ENCODE results near the gene TRIP13.

The TRIP13 gene

GRCh38 chr5:935510-936084 is 42.9 kb downstream of the TRIP13 start:
- no peaks in the 10 kb centered on the region for H3K9me3 ChIP-seq (ENCODE audit: control insufficient read depth, insufficient read depth, low read length)
- no peaks in the 10 kb centered on the region for H3K9me2 ChIP-seq (replicated peaks; ENCODE audit: control insufficient read depth, low read length)
- H3K4me2 ChIP-seq (ENCODE audit: low read length) = no peak overlapping the region
- no peaks in the 10 kb centered on the region for H3K4me1 ChIP-seq (ENCODE audit: control insufficient read depth, low read length)
- H3K27me3 ChIP-seq (ENCODE audit: control insufficient read depth, low read length) = no peaks in the 10 kb centered on the region
- no peaks in the 10 kb centered on the region for H3F3A ChIP-seq (ENCODE audit: control insufficient read depth, insufficient read depth)
- H3K36me3 ChIP-seq (ENCODE audit: control insufficient read depth, low read length) = no peaks in the 10 kb centered on the region
- no peaks in the 10 kb centered on the region for H4K20me1 ChIP-seq (ENCODE audit: control insufficient read depth, insufficient read depth, low read depth, low read length)
- no peak for TF ChIP-seq EZH2phosphoT487 (IDR thresholded peaks at IDR 0.05; ENCODE audit: borderline replicate concordance, low read length)
- no peak for TF ChIP-seq CTCF (IDR thresholded peaks at IDR 0.05; ENCODE audit: low read depth, low read length, poor library complexity, severe bottlenecking)
- no peak overlapping the region for H3K4me3 ChIP-seq (ENCODE audit: low read length)
- no peak overlapping the region for H3K27ac ChIP-seq (ENCODE audit: low read depth, low read length)
- H3K79me2 ChIP-seq (ENCODE audit: control insufficient read depth, low read length) = no peaks in the 10 kb centered on the region

- no peaks in the 10 kb centered on the region for H3K4me1 ChIP-seq (ENCODE audit: control insufficient read depth, low read length)
- H3K4me2 ChIP-seq (ENCODE audit: low read length) = no peak overlapping the region
- no peaks in the 10 kb centered on the region for H3K27me3 ChIP-seq (ENCODE audit: control insufficient read depth, low read length)
- no peaks in the 10 kb centered on the region for H3K9me2 ChIP-seq (replicated peaks; ENCODE audit: control insufficient read depth, low read length)
- no peaks in the 10 kb centered on the region for H3K79me2 ChIP-seq (ENCODE audit: control insufficient read depth, low read length)
- no peaks in the 10 kb centered on the region for H4K20me1 ChIP-seq (ENCODE audit: control insufficient read depth, insufficient read depth, low read depth, low read length)
- no peak overlapping the region for H3K27ac ChIP-seq (ENCODE audit: low read depth, low read length)
- H3K9me3 ChIP-seq (ENCODE audit: control insufficient read depth, insufficient read depth, low read length) = no peaks in the 10 kb centered on the region
- H3K4me3 ChIP-seq (ENCODE audit: low read length) = no peak overlapping the region
- TF ChIP-seq CTCF (IDR thresholded peaks at IDR 0.05; ENCODE audit: low read depth, low read length, poor library complexity, severe bottlenecking) (no peak), EZH2phosphoT487 (IDR thresholded peaks at IDR 0.05; ENCODE audit: borderline replicate concordance, low read length) (no peak)
- H3F3A ChIP-seq (ENCODE audit: control insufficient read depth, insufficient read depth) = no peaks in the 10 kb centered on the region
- no peaks in the 10 kb centered on the region for H3K36me3 ChIP-seq (ENCODE audit: control insufficient read depth, low read length)
These were observed 43.8 kb downstream of the TRIP13 start for GRCh38 chr5:936149-937144.

- Histone ChIP-seq H3K27me3 (ENCODE audit: control insufficient read depth, low read length) (no peaks in the 10 kb centered on the region), H3F3A (ENCODE audit: control insufficient read depth, insufficient read depth) (no peaks in the 10 kb centered on the region), H3K27ac (ENCODE audit: low read depth, low read length) (no peak overlapping the region), H3K4me1 (ENCODE audit: control insufficient read depth, low read length) (no peaks in the 10 kb centered on the region), H3K79me2 (ENCODE audit: control insufficient read depth, low read length) (no peaks in the 10 kb centered on the region), H3K4me3 (ENCODE audit: low read length) (no peak overlapping the region), H3K36me3 (ENCODE audit: control insufficient read depth, low read length) (no peaks in the 10 kb centered on the region), H3K9me2 (replicated peaks; ENCODE audit: control insufficient read depth, low read length) (no peaks in the 10 kb centered on the region), H4K20me1 (ENCODE audit: control insufficient read depth, insufficient read depth, low read depth, low read length) (no peaks in the 10 kb centered on the region), H3K4me2 (ENCODE audit: low read length) (no peak overlapping the region), H3K9me3 (ENCODE audit: control insufficient read depth, insufficient read depth, low read length) (no peaks in the 10 kb centered on the region)
- TF ChIP-seq EZH2phosphoT487 (IDR thresholded peaks at IDR 0.05; ENCODE audit: borderline replicate concordance, low read length) = no peak
- no peak for TF ChIP-seq CTCF (IDR thresholded peaks at IDR 0.05; ENCODE audit: low read depth, low read length, poor library complexity, severe bottlenecking)
These were observed 44.7 kb downstream of the TRIP13 start for GRCh38 chr5:937151-937924.
